SHP77 treated with DMSO at 0.1 percent for 48 hours (cell line): ENCODE data around the gene LMAN1L.

Source experiments
- DNase-seq: peaks from one replicate; lab custom pipeline; 2025; lab: John Stamatoyannopoulos, UW

Gene LMAN1L

GRCh38 chr15:74794248-74794969, 18.2 kb upstream of the LMAN1L start:
- no peak for DNase-seq

DNA sequence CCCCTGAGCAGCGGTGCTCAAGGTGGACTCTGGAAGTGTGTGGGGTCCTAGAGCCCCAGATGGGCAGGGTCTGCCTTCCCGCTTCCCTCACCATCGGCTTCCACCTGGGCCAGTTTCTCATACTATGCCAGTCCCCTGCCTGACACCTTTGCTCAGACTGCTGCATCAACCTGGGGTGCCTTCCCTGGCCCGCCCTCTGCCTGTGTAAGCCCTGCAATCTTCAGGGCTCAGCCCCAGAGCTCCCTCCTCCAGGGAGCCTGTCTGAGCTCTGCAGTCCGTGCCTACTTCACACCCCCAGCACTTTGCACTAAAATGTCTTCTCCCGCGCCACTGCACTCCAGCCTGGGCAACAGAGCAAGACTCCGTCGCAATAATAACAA, 17.7 kb upstream of the LMAN1L start:
- DNase-seq: no peak

DNA sequence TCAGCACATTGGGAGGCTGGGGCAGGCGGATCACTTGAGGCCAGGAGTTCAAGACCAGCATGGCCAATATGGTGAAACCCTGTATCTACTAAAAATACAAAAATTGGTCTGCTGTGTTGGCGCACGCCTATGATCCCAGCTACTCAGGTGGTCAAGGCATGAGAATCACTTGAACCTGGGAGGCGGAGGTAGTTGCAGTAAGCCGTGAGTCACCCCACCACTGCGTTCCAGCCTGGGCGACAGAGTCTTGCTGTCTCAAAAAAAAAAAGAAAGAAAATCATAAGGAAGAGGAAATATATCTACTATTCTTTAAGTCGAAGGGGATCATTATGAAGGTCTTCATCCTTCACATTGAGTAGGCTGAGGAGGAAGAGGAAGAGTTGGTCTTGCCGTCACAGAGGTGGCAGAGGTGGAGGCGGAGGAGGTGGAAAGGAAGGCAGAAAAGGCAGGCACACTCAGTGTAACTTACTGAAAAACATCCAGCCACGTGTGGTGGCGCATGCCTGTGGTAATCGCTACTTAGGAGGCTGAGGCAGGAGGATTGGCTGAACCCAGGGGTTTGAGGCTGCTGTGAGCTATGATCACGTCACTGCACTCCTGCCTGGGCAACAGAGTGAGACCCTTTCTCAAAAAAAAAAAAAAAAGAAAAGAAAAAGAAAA, 16.5 kb upstream of the LMAN1L start:
- DNase-seq: no peak

DNA sequence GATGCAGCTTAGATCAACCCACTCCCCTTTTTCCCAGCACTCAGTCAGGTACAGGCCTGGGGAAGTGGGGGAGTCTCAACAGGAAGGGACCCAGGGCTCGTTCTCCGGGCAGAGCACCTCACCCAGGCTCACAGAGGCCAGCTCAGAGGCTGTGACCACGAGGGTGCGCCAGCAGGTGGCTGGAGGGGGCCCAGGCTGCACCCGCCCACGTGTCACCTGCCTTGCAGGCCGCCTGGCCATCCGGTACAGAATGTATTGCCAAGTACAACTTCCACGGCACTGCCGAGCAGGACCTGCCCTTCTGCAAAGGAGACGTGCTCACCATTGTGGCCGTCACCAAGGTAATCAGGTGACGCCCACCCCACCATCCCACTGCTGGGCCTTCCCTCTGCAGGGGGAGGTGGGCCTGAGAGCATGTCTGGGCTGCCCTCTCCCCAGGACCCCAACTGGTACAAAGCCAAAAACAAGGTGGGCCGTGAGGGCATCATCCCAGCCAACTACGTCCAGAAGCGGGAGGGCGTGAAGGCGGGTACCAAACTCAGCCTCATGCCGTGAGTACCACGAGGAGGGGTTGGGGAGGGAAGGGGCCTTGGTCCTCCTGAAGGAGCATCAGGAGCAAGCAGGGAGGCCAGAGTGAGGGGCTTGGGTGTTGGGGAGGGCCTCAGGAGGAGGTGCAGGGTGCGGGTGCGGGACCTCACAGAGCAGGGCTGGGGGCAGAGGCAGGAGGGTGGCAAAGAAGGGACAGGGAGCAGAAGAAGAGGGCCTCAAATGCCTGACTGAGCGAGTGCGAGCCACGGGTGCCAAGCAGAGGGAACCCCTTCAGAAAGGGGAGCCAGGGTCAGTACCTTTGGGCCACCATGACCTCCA, 14.0 kb upstream of the LMAN1L start:
- DNase-seq: no peak

GRCh38 chr15:74799255-74799855, 13.3 kb upstream of the LMAN1L start:
- DNase-seq: no peak

DNA sequence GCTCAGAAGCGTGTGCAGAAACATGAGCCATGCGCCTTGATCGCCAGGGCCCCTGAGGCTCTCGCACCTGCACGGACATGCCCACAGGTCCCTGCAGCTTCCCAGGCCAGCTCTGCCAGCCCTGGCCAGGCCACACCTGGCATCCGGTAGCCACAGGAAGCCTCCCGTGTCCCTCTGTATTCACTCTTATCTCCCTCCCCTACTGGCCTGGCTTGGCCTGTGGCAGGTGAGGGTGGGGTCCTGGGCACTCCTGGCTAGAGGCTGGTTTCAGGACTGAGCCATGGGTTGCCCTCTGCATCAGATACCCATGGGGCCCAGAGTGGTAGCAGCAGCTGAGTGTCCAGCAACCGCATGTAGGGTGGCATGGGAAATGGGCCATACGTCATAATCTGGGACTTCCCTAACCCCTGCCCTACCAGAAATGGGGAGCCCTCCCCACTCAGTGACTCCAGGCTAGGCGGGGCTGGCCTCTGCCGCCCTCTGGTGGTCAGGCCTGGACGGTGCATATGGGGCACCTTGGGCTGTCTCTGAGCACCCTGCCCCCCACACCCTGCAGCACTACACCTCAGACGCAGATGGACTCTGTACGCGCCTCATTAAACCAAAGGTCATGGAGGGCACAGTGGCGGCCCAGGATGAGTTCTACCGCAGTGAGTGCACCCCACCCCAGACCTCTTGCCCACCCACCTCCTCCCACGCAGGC, 12.6 kb upstream of the LMAN1L start:
- DNase-seq: no peak

DNA sequence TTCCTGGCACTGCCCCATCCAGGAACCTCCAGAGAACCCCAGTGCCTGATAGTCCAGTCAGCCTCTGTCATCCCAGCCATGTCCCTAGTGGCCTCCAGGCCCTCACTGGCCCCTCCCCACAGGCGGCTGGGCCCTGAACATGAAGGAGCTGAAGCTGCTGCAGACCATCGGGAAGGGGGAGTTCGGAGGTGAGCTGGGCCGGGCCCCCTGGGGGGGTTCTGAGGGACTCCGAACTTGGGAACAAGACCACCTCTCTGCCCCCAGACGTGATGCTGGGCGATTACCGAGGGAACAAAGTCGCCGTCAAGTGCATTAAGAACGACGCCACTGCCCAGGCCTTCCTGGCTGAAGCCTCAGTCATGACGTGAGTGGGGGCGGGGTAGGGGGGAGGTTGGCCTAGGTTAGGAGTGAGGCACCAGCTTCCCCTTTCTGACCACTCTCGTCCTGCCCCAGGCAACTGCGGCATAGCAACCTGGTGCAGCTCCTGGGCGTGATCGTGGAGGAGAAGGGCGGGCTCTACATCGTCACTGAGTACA, 12.0 kb upstream of the LMAN1L start:
- DNase-seq: no peak

- no peak for DNase-seq
These were observed 11.2 kb upstream of the LMAN1L start for GRCh38 chr15:74801311-74801997.

DNA sequence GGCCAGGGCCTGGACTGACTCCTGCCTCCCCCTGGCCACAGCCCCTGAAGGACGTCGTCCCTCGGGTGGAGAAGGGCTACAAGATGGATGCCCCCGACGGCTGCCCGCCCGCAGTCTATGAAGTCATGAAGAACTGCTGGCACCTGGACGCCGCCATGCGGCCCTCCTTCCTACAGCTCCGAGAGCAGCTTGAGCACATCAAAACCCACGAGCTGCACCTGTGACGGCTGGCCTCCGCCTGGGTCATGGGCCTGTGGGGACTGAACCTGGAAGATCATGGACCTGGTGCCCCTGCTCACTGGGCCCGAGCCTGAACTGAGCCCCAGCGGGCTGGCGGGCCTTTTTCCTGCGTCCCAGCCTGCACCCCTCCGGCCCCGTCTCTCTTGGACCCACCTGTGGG, 10.3 kb upstream of the LMAN1L start:
- no peak for DNase-seq

DNA sequence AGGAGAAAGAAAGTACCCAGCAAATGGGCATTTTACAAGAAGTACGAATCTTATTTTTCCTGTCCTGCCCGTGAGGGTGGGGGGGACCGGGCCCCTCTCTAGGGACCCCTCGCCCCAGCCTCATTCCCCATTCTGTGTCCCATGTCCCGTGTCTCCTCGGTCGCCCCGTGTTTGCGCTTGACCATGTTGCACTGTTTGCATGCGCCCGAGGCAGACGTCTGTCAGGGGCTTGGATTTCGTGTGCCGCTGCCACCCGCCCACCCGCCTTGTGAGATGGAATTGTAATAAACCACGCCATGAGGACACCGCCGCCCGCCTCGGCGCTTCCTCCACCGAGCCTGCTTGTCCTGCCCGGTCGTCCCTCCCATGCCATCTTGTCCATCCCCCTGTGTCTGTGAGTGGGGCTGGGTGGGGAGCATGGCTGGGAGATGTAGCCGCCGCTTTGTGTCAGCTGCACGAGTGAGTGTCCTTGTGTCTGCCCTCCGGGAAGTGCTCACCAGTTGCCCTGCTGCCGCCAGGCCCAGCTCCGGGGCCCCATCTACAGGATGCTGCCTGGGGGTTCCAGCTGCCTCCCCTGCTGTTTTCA, 9.7 kb upstream of the LMAN1L start:
- no peak for DNase-seq

- no peak for DNase-seq
These were observed 7.7 kb upstream of the LMAN1L start for GRCh38 chr15:74804935-74805334.

GRCh38 chr15:74807282-74807681, 5.4 kb upstream of the LMAN1L start:
- DNase-seq: no peak

DNA sequence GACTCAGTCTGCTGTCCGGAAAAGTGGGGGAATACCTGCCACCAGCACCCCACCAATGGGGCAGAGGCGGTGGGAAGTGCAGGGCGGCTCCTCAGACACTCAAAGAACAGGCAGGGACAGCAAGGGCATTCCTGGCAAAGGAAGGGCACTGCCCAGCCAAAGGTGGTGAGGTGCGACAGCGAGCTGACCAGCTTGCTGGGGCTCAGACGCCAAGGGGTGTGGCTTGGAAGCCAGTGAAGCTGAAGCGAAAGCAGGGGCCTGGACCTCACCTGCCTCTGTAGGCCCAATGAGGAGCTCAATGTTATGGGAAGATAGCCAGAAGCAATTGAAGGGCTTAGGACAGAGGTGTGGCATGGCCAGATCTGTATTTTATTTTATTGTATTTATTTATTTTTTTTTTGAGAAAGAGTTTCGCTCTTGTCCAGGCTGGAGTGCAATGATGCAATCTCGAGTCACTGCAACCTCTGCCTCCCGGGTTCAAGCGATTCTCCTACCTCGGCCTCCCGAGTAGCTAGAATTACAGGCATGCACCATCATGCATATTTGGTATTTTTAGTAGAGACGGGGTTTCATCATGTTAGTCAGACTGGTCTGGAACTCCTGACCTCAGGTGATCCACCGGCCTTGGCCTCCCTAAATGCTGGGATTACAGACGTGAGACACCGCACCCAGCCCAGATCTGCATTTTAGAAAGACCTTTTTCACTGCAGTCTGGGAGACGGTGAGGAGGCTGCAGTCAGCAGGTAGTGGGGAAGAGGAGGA, 4.4 kb upstream of the LMAN1L start:
- DNase-seq: no peak

DNA sequence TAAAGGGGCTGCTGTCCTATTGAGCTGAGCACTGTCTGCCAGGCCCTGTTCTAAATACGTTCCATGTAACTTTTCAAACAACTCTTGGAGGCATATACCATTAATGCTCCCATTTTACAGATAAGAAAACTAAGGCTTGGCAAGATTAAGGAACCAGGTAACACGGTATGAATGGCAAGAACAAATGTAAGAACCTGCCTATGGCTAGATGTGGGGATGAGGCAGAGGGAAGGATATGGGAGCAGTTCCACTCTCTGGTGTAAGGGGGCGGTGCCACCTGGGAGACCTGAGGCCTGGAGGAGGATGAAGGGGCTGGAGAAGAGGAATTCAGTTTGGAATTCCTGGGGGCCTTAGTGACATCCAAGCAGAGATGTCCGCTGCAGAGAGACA, 3.8 kb upstream of the LMAN1L start:
- no peak for DNase-seq

GRCh38 chr15:74809242-74809641, 3.4 kb upstream of the LMAN1L start:
- DNase-seq: no peak

DNA sequence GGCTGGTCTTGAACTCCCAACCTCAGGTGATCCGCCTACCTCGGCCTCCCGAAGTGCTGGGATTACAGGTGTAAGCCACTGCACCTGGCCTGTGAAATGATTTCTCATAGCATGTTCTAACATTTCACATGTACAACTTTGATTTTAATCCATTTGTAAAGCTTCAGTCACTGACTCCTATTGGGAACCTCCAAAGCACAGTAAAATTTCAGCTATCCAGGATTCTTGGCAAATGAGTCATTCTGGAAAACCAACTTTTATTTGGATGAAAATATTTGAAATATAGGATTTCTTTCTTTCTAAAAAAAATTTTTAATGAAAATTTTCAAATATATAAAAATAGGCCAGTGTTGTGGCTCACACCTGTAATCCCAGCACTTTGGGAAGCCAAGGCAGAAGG, 2.7 kb upstream of the LMAN1L start:
- no peak for DNase-seq

GRCh38 chr15:74815121-74815934, 2.7 kb downstream of the LMAN1L start:
- DNase-seq: no peak

- no peak for DNase-seq
These were observed 3.3 kb downstream of the LMAN1L start for GRCh38 chr15:74815961-74816360.
